ENCODE results near the gene FTSJ3.

DNA sequence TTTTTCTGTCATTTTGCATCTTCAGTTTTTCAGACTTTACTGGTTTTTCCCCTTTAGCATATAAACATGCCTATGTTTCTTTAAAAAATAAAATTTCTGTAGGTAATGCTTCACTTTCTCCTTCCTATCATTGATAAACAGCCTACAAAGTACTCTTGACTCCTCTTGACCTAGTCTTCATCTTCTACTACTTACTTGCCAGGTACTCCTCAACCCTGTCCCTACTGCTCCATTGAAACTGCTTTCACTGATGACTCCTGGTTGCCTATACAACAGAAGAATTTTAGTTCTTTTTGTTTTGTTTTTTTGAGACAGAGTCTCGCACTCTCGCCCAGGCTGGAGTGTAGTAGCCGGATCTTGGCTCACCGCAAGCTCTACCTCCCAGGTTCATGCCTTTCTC lies 46.5 kb downstream of the FTSJ3 start:
- TF ChIP-seq, protein P1, sequence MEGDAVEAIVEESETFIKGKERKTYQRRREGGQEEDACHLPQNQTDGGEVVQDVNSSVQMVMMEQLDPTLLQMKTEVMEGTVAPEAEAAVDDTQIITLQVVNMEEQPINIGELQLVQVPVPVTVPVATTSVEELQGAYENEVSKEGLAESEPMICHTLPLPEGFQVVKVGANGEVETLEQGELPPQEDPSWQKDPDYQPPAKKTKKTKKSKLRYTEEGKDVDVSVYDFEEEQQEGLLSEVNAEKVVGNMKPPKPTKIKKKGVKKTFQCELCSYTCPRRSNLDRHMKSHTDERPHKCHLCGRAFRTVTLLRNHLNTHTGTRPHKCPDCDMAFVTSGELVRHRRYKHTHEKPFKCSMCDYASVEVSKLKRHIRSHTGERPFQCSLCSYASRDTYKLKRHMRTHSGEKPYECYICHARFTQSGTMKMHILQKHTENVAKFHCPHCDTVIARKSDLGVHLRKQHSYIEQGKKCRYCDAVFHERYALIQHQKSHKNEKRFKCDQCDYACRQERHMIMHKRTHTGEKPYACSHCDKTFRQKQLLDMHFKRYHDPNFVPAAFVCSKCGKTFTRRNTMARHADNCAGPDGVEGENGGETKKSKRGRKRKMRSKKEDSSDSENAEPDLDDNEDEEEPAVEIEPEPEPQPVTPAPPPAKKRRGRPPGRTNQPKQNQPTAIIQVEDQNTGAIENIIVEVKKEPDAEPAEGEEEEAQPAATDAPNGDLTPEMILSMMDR (conservative IDR thresholded peaks at IDR 0.05), result no peak
- TF ChIP-seq EZH2 (IDR thresholded peaks at IDR 0.05; ENCODE audit: low read depth), result no peak

All from PC-9 (cell line).